SK-N-SH treated with all-trans-retinoic acid at 6 μM for 48 hours (cell line): Measurements from ENCODE around the gene FOXN3.

Experiments used
- ARNTL ChIP-seq: fragments of 450-650 bp; formaldehyde crosslinking; IDR thresholded peaks from 2 replicates; pipeline ENCODE4 v1.5.0; 2020; ENCODE audit warnings: low read depth, mild to moderate bottlenecking, moderate library complexity, borderline replicate concordance
- ESRRG ChIP-seq: fragments of 250-450 bp; sonication (Bioruptor Pico); IDR thresholded peaks from 2 replicates; pipeline ENCODE4 v1.6.1; 2021; ENCODE audit warnings: mild to moderate bottlenecking
- POU6F1 ChIP-seq: fragments of 250-450 bp; sonication (Bioruptor Pico); IDR thresholded peaks from 2 replicates; pipeline ENCODE4 v1.8.0; 2021; ENCODE audit warnings: low read depth, mild to moderate bottlenecking, moderate library complexity, borderline replicate concordance
- TCF4 ChIP-seq: fragments of 250-450 bp; sonication (Bioruptor Pico); IDR thresholded peaks from 2 replicates; pipeline ENCODE4 v1.8.0; 2021; ENCODE audit warnings: mild to moderate bottlenecking, moderate library complexity, borderline replicate concordance
- ZFP30 ChIP-seq: fragments of 450-650 bp; formaldehyde crosslinking; IDR thresholded peaks from 2 replicates; pipeline ENCODE4 v1.5.0; 2022; ENCODE audit warnings: mild to moderate bottlenecking, moderate library complexity
- ZNF565 ChIP-seq: fragments of 450-650 bp; formaldehyde crosslinking; conservative IDR thresholded peaks from 2 replicates; pipeline ENCODE4 v1.5.0; 2020; ENCODE audit warnings: low read depth, mild to moderate bottlenecking, moderate library complexity
- ZNF8 ChIP-seq: fragments of 450-650 bp; formaldehyde crosslinking; IDR thresholded peaks from 2 replicates; pipeline ENCODE4 v1.5.0; 2020; ENCODE audit warnings: mild to moderate bottlenecking, moderate library complexity
- TF ChIP-seq, protein P1 (sequence below): fragments of 250-450 bp; sonication (Bioruptor Pico); IDR thresholded peaks from 2 replicates; pipeline ENCODE4 v1.5.1; 2020; ENCODE audit warnings: low read depth, mild to moderate bottlenecking, moderate library complexity
- TF ChIP-seq, protein P2 (sequence below): fragments of 250-450 bp; sonication (Bioruptor Pico); IDR thresholded peaks from 2 replicates; pipeline ENCODE4 v1.8.0; 2020; ENCODE audit warnings: mild to moderate bottlenecking, moderate library complexity, borderline replicate concordance
- TF ChIP-seq, protein P3 (sequence below): fragments of 250-450 bp; sonication (Bioruptor Pico); IDR thresholded peaks from 2 replicates; pipeline ENCODE4 v1.5.0; 2020; ENCODE audit warnings: mild to moderate bottlenecking, moderate library complexity

- TF ChIP-seq POU6F1 (CRISPR knock-in tag) (no peak), ZNF565 (CRISPR knock-in tag) (no peak), TCF4 (no peak), ARNTL (CRISPR knock-in tag) (no peak), ZFP30 (no peak), ZNF8 (CRISPR knock-in tag) (no peak), ESRRG (CRISPR knock-in tag) (no peak)
- TF ChIP-seq, protein P1, sequence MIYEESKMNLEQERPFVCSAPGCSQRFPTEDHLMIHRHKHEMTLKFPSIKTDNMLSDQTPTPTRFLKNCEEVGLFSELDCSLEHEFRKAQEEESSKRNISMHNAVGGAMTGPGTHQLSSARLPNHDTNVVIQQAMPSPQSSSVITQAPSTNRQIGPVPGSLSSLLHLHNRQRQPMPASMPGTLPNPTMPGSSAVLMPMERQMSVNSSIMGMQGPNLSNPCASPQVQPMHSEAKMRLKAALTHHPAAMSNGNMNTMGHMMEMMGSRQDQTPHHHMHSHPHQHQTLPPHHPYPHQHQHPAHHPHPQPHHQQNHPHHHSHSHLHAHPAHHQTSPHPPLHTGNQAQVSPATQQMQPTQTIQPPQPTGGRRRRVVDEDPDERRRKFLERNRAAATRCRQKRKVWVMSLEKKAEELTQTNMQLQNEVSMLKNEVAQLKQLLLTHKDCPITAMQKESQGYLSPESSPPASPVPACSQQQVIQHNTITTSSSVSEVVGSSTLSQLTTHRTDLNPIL (CRISPR knock-in tag): no peak
- TF ChIP-seq, protein P2, sequence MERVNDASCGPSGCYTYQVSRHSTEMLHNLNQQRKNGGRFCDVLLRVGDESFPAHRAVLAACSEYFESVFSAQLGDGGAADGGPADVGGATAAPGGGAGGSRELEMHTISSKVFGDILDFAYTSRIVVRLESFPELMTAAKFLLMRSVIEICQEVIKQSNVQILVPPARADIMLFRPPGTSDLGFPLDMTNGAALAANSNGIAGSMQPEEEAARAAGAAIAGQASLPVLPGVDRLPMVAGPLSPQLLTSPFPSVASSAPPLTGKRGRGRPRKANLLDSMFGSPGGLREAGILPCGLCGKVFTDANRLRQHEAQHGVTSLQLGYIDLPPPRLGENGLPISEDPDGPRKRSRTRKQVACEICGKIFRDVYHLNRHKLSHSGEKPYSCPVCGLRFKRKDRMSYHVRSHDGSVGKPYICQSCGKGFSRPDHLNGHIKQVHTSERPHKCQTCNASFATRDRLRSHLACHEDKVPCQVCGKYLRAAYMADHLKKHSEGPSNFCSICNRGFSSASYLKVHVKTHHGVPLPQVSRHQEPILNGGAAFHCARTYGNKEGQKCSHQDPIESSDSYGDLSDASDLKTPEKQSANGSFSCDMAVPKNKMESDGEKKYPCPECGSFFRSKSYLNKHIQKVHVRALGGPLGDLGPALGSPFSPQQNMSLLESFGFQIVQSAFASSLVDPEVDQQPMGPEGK: no peak
- TF ChIP-seq, protein P3, sequence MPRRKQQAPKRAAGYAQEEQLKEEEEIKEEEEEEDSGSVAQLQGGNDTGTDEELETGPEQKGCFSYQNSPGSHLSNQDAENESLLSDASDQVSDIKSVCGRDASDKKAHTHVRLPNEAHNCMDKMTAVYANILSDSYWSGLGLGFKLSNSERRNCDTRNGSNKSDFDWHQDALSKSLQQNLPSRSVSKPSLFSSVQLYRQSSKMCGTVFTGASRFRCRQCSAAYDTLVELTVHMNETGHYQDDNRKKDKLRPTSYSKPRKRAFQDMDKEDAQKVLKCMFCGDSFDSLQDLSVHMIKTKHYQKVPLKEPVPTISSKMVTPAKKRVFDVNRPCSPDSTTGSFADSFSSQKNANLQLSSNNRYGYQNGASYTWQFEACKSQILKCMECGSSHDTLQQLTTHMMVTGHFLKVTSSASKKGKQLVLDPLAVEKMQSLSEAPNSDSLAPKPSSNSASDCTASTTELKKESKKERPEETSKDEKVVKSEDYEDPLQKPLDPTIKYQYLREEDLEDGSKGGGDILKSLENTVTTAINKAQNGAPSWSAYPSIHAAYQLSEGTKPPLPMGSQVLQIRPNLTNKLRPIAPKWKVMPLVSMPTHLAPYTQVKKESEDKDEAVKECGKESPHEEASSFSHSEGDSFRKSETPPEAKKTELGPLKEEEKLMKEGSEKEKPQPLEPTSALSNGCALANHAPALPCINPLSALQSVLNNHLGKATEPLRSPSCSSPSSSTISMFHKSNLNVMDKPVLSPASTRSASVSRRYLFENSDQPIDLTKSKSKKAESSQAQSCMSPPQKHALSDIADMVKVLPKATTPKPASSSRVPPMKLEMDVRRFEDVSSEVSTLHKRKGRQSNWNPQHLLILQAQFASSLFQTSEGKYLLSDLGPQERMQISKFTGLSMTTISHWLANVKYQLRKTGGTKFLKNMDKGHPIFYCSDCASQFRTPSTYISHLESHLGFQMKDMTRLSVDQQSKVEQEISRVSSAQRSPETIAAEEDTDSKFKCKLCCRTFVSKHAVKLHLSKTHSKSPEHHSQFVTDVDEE (CRISPR knock-in tag): no peak
These were observed 17.9 kb downstream of the FOXN3 start for GRCh38 chr14:89399157-89399556.
